Measurements from ENCODE around the gene ASAH2. TPM values are rescaled to one million over a fixed set of nuclear protein-coding genes. Genes with fewer than 3 reads are reported as not detected.

ASAH2 gene
- total and polyA plus RNA-seq, 2 donors from 2014 or later: 0.45 to 1.3 TPM

- Histone ChIP-seq H3K27me3 (ENCODE audit: control insufficient read depth, insufficient read depth, low read length) (no peaks in the 10 kb centered on the region), H3K9ac (ENCODE audit: low read length in 3 of 3) (no peak overlapping the region), H3K4me1 (ENCODE audit: control insufficient read depth in 2 of 3, insufficient read depth in 2 of 3, low read depth in 1 of 3, low read length in 3 of 3) (no peaks in the 10 kb centered on the region), H3K4me3 (ENCODE audit: low read length in 3 of 3) (no peak overlapping the region), H3K36me3 (ENCODE audit: control insufficient read depth in 2 of 3, insufficient read depth in 3 of 3, low read length in 3 of 3) (no peaks in the 10 kb centered on the region), H3K9me3 (ENCODE audit: control insufficient read depth in 2 of 3, insufficient read depth in 1 of 3, low read length in 3 of 3) (no peaks in the 10 kb centered on the region), H3K27ac (ENCODE audit: low read depth in 2 of 2, low read length in 2 of 2) (no peak overlapping the region)
- DNase-seq (no peak), FAIRE-seq (no peak)
- intact Hi-C loops (cut with DNase I): no loop called here
- TF ChIP-seq CTCF (IDR thresholded peaks at IDR 0.05; ENCODE audit: borderline replicate concordance, extremely low read depth, insufficient read depth): no peak
These were observed 16.8 kb downstream of the ASAH2 start for GRCh38 chr10:50234486-50234885.

DNA sequence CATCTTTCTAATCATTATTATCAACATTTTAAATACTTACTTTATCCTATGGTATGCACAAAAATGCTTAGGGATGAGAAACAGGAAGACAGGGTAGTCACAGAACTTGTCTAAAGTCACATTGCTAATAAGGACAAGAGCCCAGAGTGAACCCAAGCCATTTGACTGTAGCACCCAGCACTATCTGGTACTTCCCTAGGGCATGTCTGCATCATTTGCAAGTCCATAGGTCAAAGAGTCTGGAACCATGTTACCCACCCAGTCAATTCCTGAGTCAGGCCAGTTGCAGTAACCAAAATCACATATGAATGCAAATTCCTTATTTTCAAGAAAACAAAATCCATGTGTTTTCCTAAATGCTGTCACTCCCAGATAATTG lies 19.1 kb downstream of the ASAH2 start:
- FAIRE-seq: no peak
- H3K27me3 ChIP-seq (ENCODE audit: control insufficient read depth, insufficient read depth, low read length): no peaks in the 10 kb centered on the region
- no peaks in the 10 kb centered on the region for H3K36me3 ChIP-seq (ENCODE audit: control insufficient read depth in 2 of 3, insufficient read depth in 3 of 3, low read length in 3 of 3)
- H3K4me3 ChIP-seq (ENCODE audit: low read length in 3 of 3): no peak overlapping the region
- intact Hi-C loops (cut with DNase I): no loop called here
- H3K9me3 ChIP-seq (ENCODE audit: control insufficient read depth in 2 of 3, insufficient read depth in 1 of 3, low read length in 3 of 3): no peaks in the 10 kb centered on the region
- DNase-seq: no peak
- TF ChIP-seq CTCF (IDR thresholded peaks at IDR 0.05; ENCODE audit: borderline replicate concordance, extremely low read depth, insufficient read depth): no peak
- no peaks in the 10 kb centered on the region for H3K4me1 ChIP-seq (ENCODE audit: control insufficient read depth in 2 of 3, insufficient read depth in 2 of 3, low read depth in 1 of 3, low read length in 3 of 3)
- H3K27ac ChIP-seq (ENCODE audit: low read depth in 2 of 2, low read length in 2 of 2): no peak overlapping the region
- H3K9ac ChIP-seq (ENCODE audit: low read length in 3 of 3): no peak overlapping the region

- no peaks in the 10 kb centered on the region for H3K27me3 ChIP-seq (ENCODE audit: control insufficient read depth, insufficient read depth, low read length)
- no peak overlapping the region for H3K27ac ChIP-seq (ENCODE audit: low read depth in 2 of 2, low read length in 2 of 2)
- DNase-seq: no peak
- H3K9ac ChIP-seq (ENCODE audit: low read length in 3 of 3): no peak overlapping the region
- intact Hi-C loops (cut with DNase I): no loop called here
- H3K36me3 ChIP-seq (ENCODE audit: control insufficient read depth in 2 of 3, insufficient read depth in 3 of 3, low read length in 3 of 3): no peaks in the 10 kb centered on the region
- no peaks in the 10 kb centered on the region for H3K4me1 ChIP-seq (ENCODE audit: control insufficient read depth in 2 of 3, insufficient read depth in 2 of 3, low read depth in 1 of 3, low read length in 3 of 3)
- no peak for FAIRE-seq
- H3K9me3 ChIP-seq (ENCODE audit: control insufficient read depth in 2 of 3, insufficient read depth in 1 of 3, low read length in 3 of 3): no peaks in the 10 kb centered on the region
- no peak for TF ChIP-seq CTCF (IDR thresholded peaks at IDR 0.05; ENCODE audit: borderline replicate concordance, extremely low read depth, insufficient read depth)
- no peak overlapping the region for H3K4me3 ChIP-seq (ENCODE audit: low read length in 3 of 3)
These were observed 19.6 kb downstream of the ASAH2 start for GRCh38 chr10:50231515-50232260.

DNA sequence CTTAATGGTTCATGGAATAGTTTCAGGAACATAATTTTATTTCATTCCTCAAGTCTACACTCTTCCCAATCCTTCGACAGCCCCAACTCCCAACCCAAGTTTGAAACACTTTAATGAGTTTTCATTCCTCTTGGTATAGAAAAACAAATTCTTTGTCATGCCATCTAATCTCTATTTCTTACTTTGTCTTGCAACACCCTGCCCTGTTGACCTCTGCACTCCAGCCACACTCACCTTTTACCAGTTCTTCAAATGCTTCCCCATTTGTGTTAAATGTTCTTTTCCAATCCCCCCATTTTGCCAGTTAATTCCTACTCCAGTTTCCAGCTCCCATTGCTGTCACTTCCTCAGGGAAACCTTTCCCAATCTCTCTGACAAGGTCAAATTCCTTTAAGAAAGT lies 21.9 kb downstream of the ASAH2 start:
- H3K9me3 ChIP-seq (ENCODE audit: control insufficient read depth in 2 of 3, insufficient read depth in 1 of 3, low read length in 3 of 3): no peaks in the 10 kb centered on the region
- no peak for TF ChIP-seq CTCF (IDR thresholded peaks at IDR 0.05; ENCODE audit: borderline replicate concordance, extremely low read depth, insufficient read depth)
- H3K27me3 ChIP-seq (ENCODE audit: control insufficient read depth, insufficient read depth, low read length): no peaks in the 10 kb centered on the region
- no peak for FAIRE-seq
- no peak overlapping the region for H3K27ac ChIP-seq (ENCODE audit: low read depth in 2 of 2, low read length in 2 of 2)
- DNase-seq: no peak
- no peak overlapping the region for H3K9ac ChIP-seq (ENCODE audit: low read length in 3 of 3)
- intact Hi-C loops (cut with DNase I): no loop called here
- no peaks in the 10 kb centered on the region for H3K4me1 ChIP-seq (ENCODE audit: control insufficient read depth in 2 of 3, insufficient read depth in 2 of 3, low read depth in 1 of 3, low read length in 3 of 3)
- no peak overlapping the region for H3K4me3 ChIP-seq (ENCODE audit: low read length in 3 of 3)
- no peaks in the 10 kb centered on the region for H3K36me3 ChIP-seq (ENCODE audit: control insufficient read depth in 2 of 3, insufficient read depth in 3 of 3, low read length in 3 of 3)

Measured in kidney (tissue), 14 donors.